ENCODE data around the gene DPP3.

- no peak for TF ChIP-seq CTCF (IDR thresholded peaks at IDR 0.05)
- TF ChIP-seq POLR2A (IDR thresholded peaks at IDR 0.05): no peak
These were observed 70.7 kb downstream of the DPP3 start for GRCh38 chr11:66550887-66551286.

Measured in lower leg skin (tissue), 3 donors.